Uterus (tissue), 2 donors: ENCODE measurements around the gene SSBP2.

Experiments used
- CTCF ChIP-seq, 4 experiments: fragments of 200-600 bp in 2 of 4; fragments of 450-650 bp in 2 of 4; sonication (generic) in 2 of 4; IDR thresholded peaks; one replicate each; pipeline ENCODE4 v1.5.1; 2016 to 2019; ENCODE audit warnings: antibody characterized with exemption in 4 of 4, mild to moderate bottlenecking in 2 of 4, moderate library complexity in 1 of 4
- POLR2A ChIP-seq, 2 donors: fragments of 450-650 bp; IDR thresholded peaks; one replicate each; pipeline ENCODE4 v1.6.1; 2016; ENCODE audit warnings: antibody characterized with exemption in 2 of 2, mild to moderate bottlenecking in 1 of 2, moderate library complexity in 1 of 2

GRCh38 chr5:81760521-81760920 lies 9.6 kb upstream of the SSBP2 start:
- TF ChIP-seq CTCF (IDR thresholded peaks at IDR 0.05) (no peak), POLR2A (IDR thresholded peaks at IDR 0.05) (no peak)
